ENCODE data around the gene DGLUCY.
"Not testable (repeated sequence)": the region's sequence is repeated elsewhere in the genome, so short reads cannot be mapped to it uniquely, and the experiment has no call there.

DGLUCY gene

GRCh38 chr14:91216731-91217226, 102.9 kb downstream of the DGLUCY start:
- DNase-seq = no peak

GRCh38 chr14:91218014-91218413, 104.1 kb downstream of the DGLUCY start:
- DNase-seq = no peak

- no peak for DNase-seq
These were observed 105.9 kb downstream of the DGLUCY start for GRCh38 chr14:91219517-91220389.

- DNase-seq = no peak
These were observed 106.7 kb downstream of the DGLUCY start for GRCh38 chr14:91220581-91221000.

- no peak for DNase-seq
These were observed 107.4 kb downstream of the DGLUCY start for GRCh38 chr14:91221270-91221669.

GRCh38 chr14:91223028-91223783, 109.3 kb downstream of the DGLUCY start:
- DNase-seq = peak; percentile 39

GRCh38 chr14:91225025-91225424, 111.2 kb downstream of the DGLUCY start:
- DNase-seq = no peak

- not testable (repeated sequence) for DNase-seq
These were observed 112.5 kb downstream of the DGLUCY start for GRCh38 chr14:91226360-91226759.

GRCh38 chr14:91227183-91227628, 113.3 kb downstream of the DGLUCY start:
- DNase-seq = no peak

GRCh38 chr14:91228112-91229004, 114.5 kb downstream of the DGLUCY start:
- DNase-seq = peak; percentile 78

GRCh38 chr14:91229005-91229382, 115.1 kb downstream of the DGLUCY start:
- no peak for DNase-seq

- peak; percentile 50 for DNase-seq
These were observed 115.9 kb downstream of the DGLUCY start for GRCh38 chr14:91229743-91230200.

- no peak for DNase-seq
These were observed 116.6 kb downstream of the DGLUCY start for GRCh38 chr14:91230397-91231035.

GRCh38 chr14:91231446-91231845, 117.6 kb downstream of the DGLUCY start:
- DNase-seq = no peak

- no peak for DNase-seq
These were observed 118.2 kb downstream of the DGLUCY start for GRCh38 chr14:91232052-91232451.

- DNase-seq = no peak
These were observed 118.7 kb downstream of the DGLUCY start for GRCh38 chr14:91232603-91233002.

GRCh38 chr14:91233936-91234790, 120.3 kb downstream of the DGLUCY start:
- no peak for DNase-seq

- DNase-seq = no peak
These were observed 120.9 kb downstream of the DGLUCY start for GRCh38 chr14:91234791-91235114.

GRCh38 chr14:91235841-91236240, 122.0 kb downstream of the DGLUCY start:
- no peak for DNase-seq

GRCh38 chr14:91237219-91237618, 123.3 kb downstream of the DGLUCY start:
- no peak for DNase-seq

GRCh38 chr14:91238085-91238484, 124.2 kb downstream of the DGLUCY start:
- DNase-seq = no peak
